NK-92 (cell line): ENCODE results near the gene CCR3.

Source experiments
- DNase-seq: peaks from one replicate; lab custom pipeline; 2025; ENCODE audit not compliant: unreplicated experiment; lab: John Stamatoyannopoulos, UW

The CCR3 gene

DNA sequence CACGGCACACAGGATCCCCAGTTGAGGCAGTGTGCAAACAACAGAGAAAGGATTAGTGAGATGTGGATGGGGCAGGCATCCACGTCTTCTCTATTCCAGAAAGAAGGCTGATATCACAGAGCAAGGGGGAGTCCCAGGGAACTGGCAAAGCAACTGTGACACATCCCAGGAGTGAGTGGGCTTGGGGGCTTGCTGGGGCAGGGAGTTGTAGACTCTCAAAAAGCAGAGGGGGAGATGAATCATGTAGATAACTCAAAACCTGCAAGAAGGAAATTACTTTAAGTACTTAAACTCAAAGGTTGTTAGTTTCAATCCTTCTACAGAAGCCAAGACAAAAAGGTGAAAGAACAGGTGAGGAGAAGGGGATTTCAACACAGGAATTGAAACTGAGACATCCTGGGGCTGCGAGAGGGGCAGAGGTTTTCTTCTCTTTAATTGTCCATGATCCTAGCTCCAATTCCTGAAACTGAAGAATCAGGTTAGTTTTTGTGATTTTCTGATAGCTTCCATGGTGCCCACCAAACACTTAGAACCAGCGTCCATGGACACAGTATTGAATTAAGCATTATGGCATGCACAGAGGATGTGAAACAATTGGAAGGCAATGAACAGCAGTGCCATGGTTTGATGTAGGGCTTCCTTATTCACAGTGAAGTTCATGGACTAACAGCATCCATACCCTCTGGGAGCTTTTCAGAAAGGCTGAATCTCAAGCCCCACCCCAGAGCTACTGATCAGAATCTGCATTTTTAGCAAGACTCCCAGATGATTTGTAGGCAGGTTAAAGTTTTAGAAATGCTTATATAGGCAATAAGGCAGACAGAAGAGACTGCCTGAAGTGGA is 52.0 kb downstream of the CCR3 start:
- no peak for DNase-seq

DNA sequence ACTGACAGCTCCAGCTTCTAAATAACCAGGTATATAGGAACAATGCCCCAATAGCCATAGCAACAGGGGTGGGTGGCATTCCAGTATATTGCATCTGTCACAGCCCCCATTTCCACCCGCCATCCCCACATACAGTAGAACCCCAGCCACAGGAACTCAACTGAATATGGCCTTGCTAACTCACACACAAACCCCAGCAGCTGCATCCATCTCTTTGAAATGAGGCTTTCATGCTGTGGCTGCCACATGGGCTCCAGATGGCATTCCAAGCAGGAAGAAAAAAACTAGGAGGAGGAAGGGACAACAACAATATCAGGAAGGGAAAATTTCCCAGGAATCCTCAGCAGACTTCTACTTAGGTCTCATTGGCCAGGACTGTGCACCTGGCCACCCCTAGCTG is 54.6 kb downstream of the CCR3 start:
- DNase-seq = no peak

DNA sequence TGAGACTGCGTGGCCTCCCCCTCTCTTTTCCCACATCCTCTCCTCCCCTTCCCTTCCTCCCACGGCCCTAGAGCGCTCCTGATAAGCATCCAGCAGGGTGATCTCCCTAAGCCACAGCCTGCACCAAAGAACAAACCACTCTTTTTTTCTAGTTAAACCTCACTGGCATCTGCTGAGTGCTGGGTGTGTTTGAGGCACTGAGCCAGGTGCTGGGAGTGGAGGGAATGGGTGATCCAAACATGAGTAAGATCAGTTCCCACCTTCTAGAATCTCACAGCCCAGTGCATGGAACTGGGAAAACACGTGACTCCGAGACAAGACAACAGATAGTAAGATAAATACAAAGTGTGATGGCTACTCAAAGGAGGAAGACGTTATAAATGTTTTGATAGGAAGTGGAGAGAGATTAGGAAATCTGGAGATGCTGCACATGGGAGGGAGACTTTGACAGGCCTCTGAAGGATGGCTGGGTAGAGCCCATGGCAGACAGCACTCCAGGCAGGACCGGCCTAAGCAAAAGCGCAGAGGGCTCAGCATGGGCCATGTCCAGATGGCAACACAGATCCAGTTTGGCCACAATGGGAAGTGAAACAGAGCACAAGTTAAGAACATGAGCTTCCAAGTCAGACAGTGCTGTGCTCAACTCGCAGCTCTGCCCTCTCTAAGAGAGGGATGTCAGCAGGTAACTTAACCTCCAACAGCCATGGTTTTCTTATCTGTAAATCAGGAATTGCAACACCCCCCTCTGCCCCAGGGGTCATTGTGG is 55.6 kb downstream of the CCR3 start:
- DNase-seq = no peak

DNA sequence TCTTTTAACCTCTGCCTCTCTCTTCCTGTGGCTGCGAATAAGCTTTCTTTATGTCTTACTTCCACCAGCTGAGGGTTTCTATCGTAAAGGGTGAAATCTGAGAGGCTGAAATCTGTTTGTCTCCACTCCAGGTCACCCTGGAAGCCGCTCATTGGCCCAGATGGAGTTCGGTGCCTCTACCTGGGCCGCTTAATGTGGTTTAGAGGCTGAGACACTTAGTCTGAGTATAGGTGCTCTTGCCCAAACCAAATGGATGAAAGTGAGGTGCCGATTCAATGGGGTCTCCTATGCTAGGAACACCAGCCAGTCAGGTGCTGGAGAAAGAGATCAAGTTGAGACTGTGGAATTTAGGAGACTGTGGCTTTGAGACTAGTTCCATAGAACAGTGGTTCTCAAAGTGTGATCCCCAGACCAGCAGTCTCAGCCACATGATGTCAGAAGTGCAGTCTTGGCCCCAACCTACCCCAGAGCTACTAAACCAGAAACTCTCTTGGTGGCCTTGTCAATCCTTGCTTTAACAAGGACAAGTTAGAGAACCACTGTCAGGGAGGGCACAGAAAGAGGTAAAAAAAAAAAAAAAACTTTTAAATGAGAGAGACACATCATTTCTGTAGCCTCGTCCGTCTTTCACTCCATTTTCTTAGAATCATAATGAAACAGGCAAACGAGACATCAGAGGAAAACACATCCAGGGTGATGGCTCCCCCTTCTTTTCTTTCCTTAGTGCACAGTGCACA is 56.8 kb downstream of the CCR3 start:
- DNase-seq = no peak

DNA sequence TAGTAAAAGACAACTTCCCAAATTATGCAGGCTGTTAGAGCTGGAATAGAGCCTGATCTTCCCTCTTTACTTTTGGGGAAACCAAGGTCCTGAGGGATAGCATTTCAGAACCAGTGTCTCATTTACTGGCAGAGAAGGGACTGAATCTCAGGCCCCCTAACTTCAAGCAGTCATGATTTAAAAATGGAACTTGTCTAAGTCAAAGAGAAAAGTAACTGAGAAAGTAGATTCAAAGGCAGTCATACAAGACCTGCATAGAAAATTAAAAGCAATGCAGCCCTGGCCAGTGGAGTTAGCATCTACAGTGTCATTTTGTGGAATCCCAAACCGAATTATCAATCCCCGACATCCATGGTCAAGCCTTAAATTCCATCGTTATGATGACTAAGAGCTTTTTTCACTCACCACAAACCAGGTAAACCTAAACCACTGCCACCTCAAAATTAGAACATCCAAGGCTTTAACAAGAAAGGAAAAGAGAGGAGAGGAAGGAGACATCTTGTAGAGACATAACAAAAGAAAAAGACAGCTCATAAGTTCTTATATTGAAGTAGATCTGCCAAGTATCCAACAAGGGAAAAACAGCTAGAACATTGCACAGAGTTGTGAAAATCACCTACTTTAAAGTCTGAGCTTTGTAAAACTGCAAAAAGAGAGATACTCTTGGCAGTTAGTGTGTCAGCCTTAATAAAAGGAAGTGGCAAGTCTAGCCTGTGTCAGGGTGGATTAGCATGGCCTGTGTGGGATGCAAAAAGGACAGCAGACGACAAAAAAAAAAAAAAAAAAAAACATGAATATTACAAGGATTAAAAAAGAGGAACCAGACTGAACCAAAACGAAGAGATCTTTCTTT is 57.6 kb downstream of the CCR3 start:
- no peak for DNase-seq

DNA sequence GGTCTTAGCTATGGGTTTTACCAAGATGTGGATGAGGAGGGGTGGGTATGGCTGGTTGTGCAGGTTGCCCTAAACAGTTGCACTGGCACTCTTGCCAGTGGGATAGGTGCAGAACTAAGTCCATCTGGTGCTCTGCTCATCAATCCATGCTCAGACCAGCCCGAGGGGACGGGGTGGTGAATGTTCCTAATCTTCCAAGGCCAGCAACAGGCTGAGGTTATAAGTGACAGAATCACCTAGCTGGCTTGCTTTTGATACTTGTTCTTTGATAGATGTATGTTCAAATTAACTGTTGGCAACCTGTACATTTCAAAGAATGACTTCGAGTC is 58.2 kb downstream of the CCR3 start:
- DNase-seq = no peak

DNA sequence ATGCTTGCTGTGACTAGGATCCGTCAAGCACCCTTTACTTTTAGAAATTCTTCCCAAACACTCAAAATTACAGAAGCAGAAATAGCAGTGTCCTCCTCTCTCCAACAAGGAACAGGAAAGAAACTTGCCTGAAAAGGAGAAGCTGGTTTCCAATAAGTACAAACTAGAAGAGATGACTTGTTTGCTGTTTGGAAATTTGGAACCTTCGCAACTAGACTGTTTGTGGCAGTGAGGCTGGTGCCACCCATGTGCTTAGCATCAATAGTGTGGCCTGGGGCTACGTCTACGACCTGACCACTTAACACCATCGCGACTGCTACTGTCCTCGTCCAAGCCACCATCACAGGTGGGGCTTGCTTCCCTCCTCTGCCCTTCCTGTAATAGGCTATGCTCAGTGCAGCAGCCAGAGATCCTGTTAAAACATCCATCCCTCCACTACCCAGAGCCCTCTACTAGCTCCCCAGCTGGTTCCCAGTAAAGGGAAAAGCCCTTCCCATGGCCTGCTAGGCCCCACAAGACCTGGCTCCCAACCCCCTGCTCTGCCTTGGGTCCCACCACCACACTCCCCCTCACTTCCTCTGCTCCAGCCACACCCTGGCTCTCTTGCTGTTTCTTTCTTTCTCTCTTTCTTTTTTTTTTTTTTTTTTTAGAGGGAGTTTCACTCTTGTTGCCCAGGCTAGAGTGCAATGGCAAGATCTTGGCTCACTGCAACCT is 59.0 kb downstream of the CCR3 start:
- DNase-seq = no peak

DNA sequence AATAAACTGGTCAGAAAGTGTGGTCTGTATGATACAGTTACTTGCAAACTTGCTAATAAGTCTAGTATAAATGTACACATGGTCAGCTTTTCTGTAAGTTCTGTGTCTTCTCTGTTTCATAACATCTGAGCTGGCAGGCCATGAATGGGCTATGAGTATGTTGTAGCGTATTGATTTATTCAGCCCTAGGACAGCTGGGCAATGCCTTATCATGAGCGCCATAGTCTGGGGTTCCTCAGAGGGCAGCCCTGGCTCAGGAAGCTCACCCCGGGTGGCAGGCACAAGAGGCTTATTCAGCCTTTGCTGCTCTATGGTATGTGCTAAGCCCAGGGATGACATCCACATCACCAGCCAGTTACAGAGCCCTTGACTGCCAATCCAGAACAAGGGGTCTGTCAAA is 61.0 kb downstream of the CCR3 start:
- no peak for DNase-seq

DNA sequence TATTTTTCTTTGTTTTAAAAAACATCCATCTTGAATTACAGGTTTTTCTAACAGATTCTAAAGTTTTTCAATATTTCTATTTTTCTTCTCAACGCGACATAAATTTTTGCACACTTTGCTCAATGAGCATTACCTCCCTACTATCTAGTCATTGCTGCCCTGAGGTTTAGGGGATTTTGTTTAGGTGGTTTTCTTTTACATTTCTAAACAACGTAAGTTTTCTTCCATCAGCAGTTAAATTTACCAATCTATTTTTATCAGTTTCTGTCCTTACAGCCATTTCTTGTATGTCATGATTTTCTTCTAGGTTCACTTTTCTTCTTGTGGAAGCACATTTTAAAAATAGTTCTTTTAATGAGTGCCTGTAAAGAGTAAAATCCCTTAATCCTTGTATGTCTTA is 62.5 kb downstream of the CCR3 start:
- DNase-seq = no peak

DNA sequence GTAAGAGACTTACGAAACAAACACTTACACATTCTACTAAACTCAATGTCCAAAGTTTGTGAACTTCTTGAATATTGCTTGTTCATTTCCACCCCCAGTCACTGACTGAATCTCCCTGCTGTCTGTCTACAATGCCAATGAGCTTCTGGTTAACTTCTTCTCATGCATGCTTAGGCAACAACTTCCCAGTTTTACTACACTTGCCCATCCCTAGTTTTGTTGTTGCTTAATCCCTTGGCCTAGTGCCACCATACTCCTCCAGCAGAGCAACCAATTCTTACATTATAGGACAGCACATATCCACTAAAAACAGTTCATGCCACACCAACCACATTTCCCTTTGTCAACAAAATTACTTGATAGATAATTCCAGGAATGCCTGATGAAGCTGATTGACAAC is 70.7 kb downstream of the CCR3 start:
- DNase-seq = no peak

DNA sequence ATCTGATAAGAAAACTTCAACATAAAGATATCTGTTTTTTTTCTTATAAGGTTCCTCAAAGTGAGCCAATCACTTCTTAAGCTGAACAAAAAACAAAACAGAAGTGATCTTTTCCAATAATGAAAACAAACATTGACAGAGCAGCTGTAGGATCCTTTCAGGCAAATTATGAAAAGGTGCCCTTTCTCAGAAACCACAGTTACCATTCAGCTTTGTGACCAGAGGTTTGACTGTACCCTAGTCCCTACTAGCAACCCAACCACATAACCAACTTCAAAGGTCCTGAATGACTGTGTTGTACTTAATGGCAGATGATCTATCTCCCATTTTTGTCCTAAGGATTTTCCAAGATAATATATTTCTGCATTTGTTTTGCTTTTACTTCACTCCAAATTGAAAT is 72.3 kb downstream of the CCR3 start:
- DNase-seq = no peak

DNA sequence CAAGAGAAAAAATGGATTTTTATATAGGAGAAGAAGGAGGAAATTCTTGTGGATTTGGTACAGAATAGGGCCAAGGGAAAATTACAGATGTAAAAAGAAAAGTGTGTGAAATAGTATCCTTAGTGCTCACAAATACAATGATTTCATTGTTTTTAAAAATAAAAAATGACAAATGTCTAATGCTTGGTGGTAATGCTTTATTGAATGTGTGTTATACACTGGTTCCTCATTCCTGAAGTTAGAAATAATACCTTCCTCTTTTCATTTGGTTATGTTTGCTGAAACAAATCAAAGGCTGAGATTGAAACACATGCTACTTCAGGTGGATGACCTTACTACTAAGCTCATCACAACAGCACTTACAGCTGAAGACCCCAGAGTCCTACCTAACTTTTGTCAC is 73.9 kb downstream of the CCR3 start:
- DNase-seq = no peak
